K562 (cell line): ENCODE data around the gene SDHC. TPM values are rescaled to one million over a fixed set of nuclear protein-coding genes. Genes with fewer than 3 reads are reported as not detected.

ENCODE experiments used
- BDP1 ChIP-seq: IDR thresholded peaks from 3 replicates; pipeline ENCODE4 v1.6.1; 2011; ENCODE audit not compliant: insufficient read length, insufficient read depth
- CBX2 ChIP-seq: fragments of 200-600 bp; sonication (generic); IDR thresholded peaks from one replicate; pipeline ENCODE4 v1.6.1; 2012; ENCODE audit warnings: mild to moderate bottlenecking, low read length, inconsistent platforms; ENCODE audit not compliant: insufficient read depth, poor library complexity, severe bottlenecking
- CCNT2 ChIP-seq: IDR thresholded peaks from 2 replicates; pipeline ENCODE4 v1.6.1; 2011; ENCODE audit warnings: borderline replicate concordance, low read depth, mild to moderate bottlenecking, moderate library complexity, mixed read lengths, low read length; ENCODE audit not compliant: insufficient read length; ENCODE audit errors: extremely low read depth
- CSDE1 ChIP-seq, 2 experiments: fragments of 450-650 bp; IDR thresholded peaks; 2 replicates each; pipeline ENCODE4 v1.6.1; 2016; ENCODE audit warnings: mild to moderate bottlenecking in 1 of 2
- FOXJ3 ChIP-seq: sonication (generic); formaldehyde crosslinking; IDR thresholded peaks from 2 replicates; pipeline ENCODE4 v1.4.0; 2020; ENCODE audit warnings: mild to moderate bottlenecking, missing genetic modification reagents
- KLF1 ChIP-seq: fragments of 450-650 bp; IDR thresholded peaks from 2 replicates; pipeline ENCODE4 v1.6.1; 2016; ENCODE audit warnings: missing genetic modification characterization, missing compliant biosample characterization
- MBD2 ChIP-seq: sonication (generic); IDR thresholded peaks from 2 replicates; pipeline ENCODE4 v1.6.1; 2016; ENCODE audit warnings: low read depth, borderline replicate concordance
- PHF21A ChIP-seq: fragments of 450-650 bp; IDR thresholded peaks from 2 replicates; pipeline ENCODE4 v1.6.1; 2017; ENCODE audit warnings: low read depth, borderline replicate concordance
- POU5F1 ChIP-seq: fragments of 150-350 bp; IDR thresholded peaks from 2 replicates; pipeline ENCODE4 v1.6.1; 2014; ENCODE audit warnings: borderline replicate concordance, low read length, low read depth, mild to moderate bottlenecking; ENCODE audit not compliant: partially characterized antibody
- RFX1 ChIP-seq: fragments of 450-650 bp; IDR thresholded peaks from 2 replicates; pipeline ENCODE4 v1.6.1; 2016; ENCODE audit warnings: mild to moderate bottlenecking, moderate library complexity
- SIRT6 ChIP-seq: IDR thresholded peaks from one replicate; pipeline ENCODE4 v1.6.1; 2012; ENCODE audit warnings: low read depth, mild to moderate bottlenecking, control low read depth, inconsistent platforms, low read length, moderate library complexity
- SPI1 ChIP-seq: IDR thresholded peaks from 2 replicates; pipeline ENCODE4 v1.6.1; 2011; ENCODE audit warnings: low read depth, low read length, control low read depth, borderline replicate concordance
- TAF15 ChIP-seq: fragments of 200-400 bp; formaldehyde crosslinking; IDR thresholded peaks from 2 replicates; pipeline ENCODE4 v1.6.1; 2017; ENCODE audit warnings: mild to moderate bottlenecking, low read depth, low read length, moderate library complexity
- TBL1XR1 ChIP-seq, 2 experiments: IDR thresholded peaks; 2 replicates each; pipeline ENCODE4 v1.6.1; 2012; ENCODE audit warnings: improper control_type of control experiment in 2 of 2, low read length in 2 of 2, mild to moderate bottlenecking in 1 of 2
- TGIF2 ChIP-seq: sonication (generic); formaldehyde crosslinking; IDR thresholded peaks from 2 replicates; pipeline ENCODE4 v1.8.1; 2022; ENCODE audit warnings: mild to moderate bottlenecking, missing genetic modification reagents, moderate library complexity
- U2AF1 ChIP-seq: fragments of 200-400 bp; formaldehyde crosslinking; optimal IDR thresholded peaks from 2 replicates; pipeline ENCODE3; 2017; ENCODE audit warnings: mild to moderate bottlenecking, low read depth, low read length, moderate library complexity
- ZNF79 ChIP-seq: fragments of 250-450 bp; sonication (Bioruptor Pico); IDR thresholded peaks from 2 replicates; pipeline ENCODE4 v1.4.0; 2020; ENCODE audit warnings: low read depth, mild to moderate bottlenecking, moderate library complexity
- polyA plus RNA-seq, 8 experiments: library from polyadenylated mRNA; depleted of rRNA in 4 of 8; stranded (reverse) in 5 of 8; unstranded in 3 of 8; fragments of >200 nt; fragmentation: Nextera tagmentation in 2 of 8; fragmentation: Illumina TruSeq in 1 of 8; extraction: Ambion mirVana in 2 of 8; extraction: Trizol in 1 of 8; gene quantifications; 2 replicates each; pipeline versions ENCODE4 v1.2.1 to v1.2.3, GENCODE V29; 2011 to 2014; ENCODE audit warnings: inconsistent platforms in 1 of 8, missing spikeins in 1 of 8
- total RNA-seq, 7 experiments: library from RNA; depleted of rRNA in 6 of 7; stranded (reverse); fragments of >200 nt in 6 of 7; fragmentation: Illumina TruSeq in 2 of 7; extraction: Trizol in 2 of 7; gene quantifications; 2 replicates each; pipeline versions ENCODE4 v1.2.1 to v1.2.3, GENCODE V29; 2011 to 2021; ENCODE audit warnings: low replicate concordance in 1 of 7
- TF ChIP-seq, protein P1 (sequence below): fragments of 250-450 bp; sonication (Bioruptor Pico); IDR thresholded peaks from 2 replicates; pipeline ENCODE4 v1.8.0; 2021; ENCODE audit warnings: borderline replicate concordance, mild to moderate bottlenecking, moderate library complexity; ENCODE audit not compliant: poor library complexity, severe bottlenecking
- TF ChIP-seq, protein P2 (sequence below): fragments of 250-450 bp; sonication (Bioruptor Pico); IDR thresholded peaks from 2 replicates; pipeline ENCODE4 v1.4.0; 2020; ENCODE audit warnings: borderline replicate concordance
- TF ChIP-seq, protein P3 (sequence below): sonication (generic); formaldehyde crosslinking; IDR thresholded peaks from 2 replicates; pipeline ENCODE4 v1.8.1; 2023; ENCODE audit warnings: mild to moderate bottlenecking, missing genetic modification reagents
- TF ChIP-seq, protein P4 (sequence below): fragments of 250-450 bp; sonication (Bioruptor Pico); IDR thresholded peaks from 2 replicates; pipeline ENCODE4 v1.6.1; 2021; ENCODE audit warnings: mild to moderate bottlenecking
- TF ChIP-seq, protein P5 (sequence below): sonication (generic); formaldehyde crosslinking; IDR thresholded peaks from 2 replicates; pipeline ENCODE4 v1.8.1; 2022; ENCODE audit warnings: missing genetic modification reagents

SDHC gene
- total and polyA plus RNA-seq, 9 of the 15 experiments (the other 6 are each of a cell fraction or from before 2014, with no cell fraction given) = 7.7 to 309 (median 174) TPM

DNA sequence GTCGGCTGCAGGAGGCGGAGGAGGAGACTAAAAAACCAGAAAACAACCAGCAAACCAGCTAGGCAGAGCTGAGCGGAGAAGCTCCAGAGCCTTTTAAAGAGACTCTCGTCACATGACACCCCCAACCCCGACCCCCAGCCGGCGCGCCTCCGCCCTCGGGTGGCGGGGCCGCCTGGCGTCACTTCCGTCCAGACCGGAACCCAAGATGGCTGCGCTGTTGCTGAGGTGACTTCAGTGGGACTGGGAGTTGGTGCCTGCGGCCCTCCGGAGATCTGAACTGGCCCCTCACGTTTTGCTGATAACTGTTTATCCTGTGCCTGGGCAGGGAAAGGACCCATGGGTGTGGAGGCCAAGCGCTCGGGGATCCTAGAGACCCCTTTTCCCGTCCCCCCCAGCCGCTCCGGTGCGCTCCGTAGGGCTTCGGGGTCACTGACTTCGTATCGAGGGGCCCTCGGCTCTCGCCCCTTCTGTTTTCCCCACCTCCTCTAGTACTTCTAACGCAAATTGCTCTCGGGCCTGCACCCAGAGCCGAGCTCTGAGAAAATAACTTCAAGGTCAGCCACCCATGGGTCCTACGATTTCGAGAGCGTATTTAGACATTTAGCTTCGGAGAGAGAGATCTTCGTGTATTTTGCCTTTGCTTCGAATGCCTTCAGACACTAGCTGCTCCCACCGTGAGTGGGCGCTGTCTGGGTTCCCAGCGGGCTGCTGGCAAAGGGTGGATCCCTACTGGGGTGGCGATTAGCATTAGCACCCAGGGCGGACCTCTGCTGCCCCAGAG, at the start of gene SDHC (continued):
- TF ChIP-seq TAF15 (no peak), ZNF79 (no peak), FOXJ3 (CRISPR knock-in tag) (no peak), SPI1 (peak; percentile 69), U2AF1 (no peak), CBX2 (no peak), RFX1 (peak; percentile 62), CSDE1 (IDR thresholded peaks at IDR 0.05) (no peak), TBL1XR1 (IDR thresholded peaks at IDR 0.05; ENCODE audit: low read length in 2 of 2) (0 out of 4 replicates have a peak, but pooled peaks of 1 of the 2 experiments have one; percentile 28), PHF21A (no peak), POU5F1 (no peak), KLF1 (0 out of 2 replicates have a peak, but pooled peaks have one; percentile 10), SIRT6 (no peak), BDP1 (no peak), MBD2 (peak; percentile 68; the same call in 1 of the 2 replicates), TGIF2 (no peak), CCNT2 (peak; percentile 75)
- TF ChIP-seq, protein P1, sequence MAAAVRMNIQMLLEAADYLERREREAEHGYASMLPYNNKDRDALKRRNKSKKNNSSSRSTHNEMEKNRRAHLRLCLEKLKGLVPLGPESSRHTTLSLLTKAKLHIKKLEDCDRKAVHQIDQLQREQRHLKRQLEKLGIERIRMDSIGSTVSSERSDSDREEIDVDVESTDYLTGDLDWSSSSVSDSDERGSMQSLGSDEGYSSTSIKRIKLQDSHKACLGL (CRISPR knock-in tag) = no peak
- TF ChIP-seq, protein P2, sequence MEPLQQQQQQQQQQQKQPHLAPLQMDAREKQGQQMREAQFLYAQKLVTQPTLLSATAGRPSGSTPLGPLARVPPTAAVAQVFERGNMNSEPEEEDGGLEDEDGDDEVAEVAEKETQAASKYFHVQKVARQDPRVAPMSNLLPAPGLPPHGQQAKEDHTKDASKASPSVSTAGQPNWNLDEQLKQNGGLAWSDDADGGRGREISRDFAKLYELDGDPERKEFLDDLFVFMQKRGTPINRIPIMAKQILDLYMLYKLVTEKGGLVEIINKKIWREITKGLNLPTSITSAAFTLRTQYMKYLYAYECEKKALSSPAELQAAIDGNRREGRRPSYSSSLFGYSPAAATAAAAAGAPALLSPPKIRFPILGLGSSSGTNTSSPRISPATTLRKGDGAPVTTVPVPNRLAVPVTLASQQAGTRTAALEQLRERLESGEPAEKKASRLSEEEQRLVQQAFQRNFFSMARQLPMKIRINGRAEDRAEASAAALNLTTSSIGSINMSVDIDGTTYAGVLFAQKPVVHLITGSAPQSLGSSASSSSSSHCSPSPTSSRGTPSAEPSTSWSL (CRISPR knock-in tag) = no peak
- TF ChIP-seq, protein P3, sequence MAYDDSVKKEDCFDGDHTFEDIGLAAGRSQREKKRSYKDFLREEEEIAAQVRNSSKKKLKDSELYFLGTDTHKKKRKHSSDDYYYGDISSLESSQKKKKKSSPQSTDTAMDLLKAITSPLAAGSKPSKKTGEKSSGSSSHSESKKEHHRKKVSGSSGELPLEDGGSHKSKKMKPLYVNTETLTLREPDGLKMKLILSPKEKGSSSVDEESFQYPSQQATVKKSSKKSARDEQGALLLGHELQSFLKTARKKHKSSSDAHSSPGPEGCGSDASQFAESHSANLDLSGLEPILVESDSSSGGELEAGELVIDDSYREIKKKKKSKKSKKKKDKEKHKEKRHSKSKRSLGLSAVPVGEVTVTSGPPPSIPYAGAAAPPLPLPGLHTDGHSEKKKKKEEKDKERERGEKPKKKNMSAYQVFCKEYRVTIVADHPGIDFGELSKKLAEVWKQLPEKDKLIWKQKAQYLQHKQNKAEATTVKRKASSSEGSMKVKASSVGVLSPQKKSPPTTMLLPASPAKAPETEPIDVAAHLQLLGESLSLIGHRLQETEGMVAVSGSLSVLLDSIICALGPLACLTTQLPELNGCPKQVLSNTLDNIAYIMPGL = 0 out of 2 replicates have a peak, but pooled peaks have one; percentile 32
- TF ChIP-seq, protein P4, sequence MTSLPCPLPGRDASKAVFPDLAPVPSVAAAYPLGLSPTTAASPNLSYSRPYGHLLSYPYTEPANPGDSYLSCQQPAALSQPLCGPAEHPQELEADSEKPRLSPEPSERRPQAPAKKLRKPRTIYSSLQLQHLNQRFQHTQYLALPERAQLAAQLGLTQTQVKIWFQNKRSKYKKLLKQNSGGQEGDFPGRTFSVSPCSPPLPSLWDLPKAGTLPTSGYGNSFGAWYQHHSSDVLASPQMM (CRISPR knock-in tag) = no peak
- TF ChIP-seq, protein P5, sequence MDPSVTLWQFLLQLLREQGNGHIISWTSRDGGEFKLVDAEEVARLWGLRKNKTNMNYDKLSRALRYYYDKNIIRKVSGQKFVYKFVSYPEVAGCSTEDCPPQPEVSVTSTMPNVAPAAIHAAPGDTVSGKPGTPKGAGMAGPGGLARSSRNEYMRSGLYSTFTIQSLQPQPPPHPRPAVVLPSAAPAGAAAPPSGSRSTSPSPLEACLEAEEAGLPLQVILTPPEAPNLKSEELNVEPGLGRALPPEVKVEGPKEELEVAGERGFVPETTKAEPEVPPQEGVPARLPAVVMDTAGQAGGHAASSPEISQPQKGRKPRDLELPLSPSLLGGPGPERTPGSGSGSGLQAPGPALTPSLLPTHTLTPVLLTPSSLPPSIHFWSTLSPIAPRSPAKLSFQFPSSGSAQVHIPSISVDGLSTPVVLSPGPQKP (CRISPR knock-in tag) = no peak
